Testis (tissue), 2 donors: ENCODE data around the gene MRPL20.

Experiments
- POLR2A ChIP-seq: fragments of 450-650 bp; IDR thresholded peaks from one replicate; pipeline ENCODE4 v1.6.1; 2017; ENCODE audit warnings: antibody characterized with exemption, mild to moderate bottlenecking, moderate library complexity
- TF ChIP-seq, protein P1 (sequence below), 3 experiments: fragments of 450-650 bp in 2 of 3; fragments of 200-600 bp in 1 of 3; sonication (generic) in 1 of 3; IDR thresholded peaks; one replicate each; pipeline ENCODE4 v1.5.1; 2016 to 2019; ENCODE audit warnings: antibody characterized with exemption in 3 of 3, mild to moderate bottlenecking in 2 of 3, moderate library complexity in 1 of 3

DNA sequence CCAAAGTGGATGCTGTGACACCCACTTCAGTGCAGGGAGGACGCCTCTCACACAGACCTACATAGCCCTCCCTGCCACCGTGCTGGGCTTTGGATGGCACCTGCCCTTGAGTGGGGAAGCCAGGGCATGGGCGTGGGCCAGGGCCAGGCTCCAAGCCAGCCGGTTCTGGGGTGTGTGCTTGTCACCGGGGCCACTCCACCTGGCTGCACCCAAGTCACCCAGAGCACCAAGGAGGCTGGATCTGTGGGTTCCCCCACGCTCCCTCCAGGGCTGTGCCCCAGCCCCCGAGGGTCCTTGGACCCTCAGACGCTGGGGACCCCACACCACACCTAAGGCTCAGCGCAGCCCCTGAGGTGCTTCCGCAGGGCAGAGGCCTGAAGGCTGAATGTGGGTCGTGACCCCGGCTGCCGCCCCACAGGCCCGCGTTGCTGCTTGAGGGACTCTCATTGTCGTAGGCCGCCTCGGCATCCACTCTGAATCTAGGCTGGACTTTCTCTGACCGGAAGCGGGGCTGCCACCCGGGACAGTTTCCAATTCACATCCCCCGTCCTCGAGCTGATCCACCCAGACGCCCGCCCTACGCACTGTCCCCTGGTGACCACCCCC lies 50.2 kb downstream of the MRPL20 start:
- no peak for TF ChIP-seq POLR2A
- TF ChIP-seq, protein P1, sequence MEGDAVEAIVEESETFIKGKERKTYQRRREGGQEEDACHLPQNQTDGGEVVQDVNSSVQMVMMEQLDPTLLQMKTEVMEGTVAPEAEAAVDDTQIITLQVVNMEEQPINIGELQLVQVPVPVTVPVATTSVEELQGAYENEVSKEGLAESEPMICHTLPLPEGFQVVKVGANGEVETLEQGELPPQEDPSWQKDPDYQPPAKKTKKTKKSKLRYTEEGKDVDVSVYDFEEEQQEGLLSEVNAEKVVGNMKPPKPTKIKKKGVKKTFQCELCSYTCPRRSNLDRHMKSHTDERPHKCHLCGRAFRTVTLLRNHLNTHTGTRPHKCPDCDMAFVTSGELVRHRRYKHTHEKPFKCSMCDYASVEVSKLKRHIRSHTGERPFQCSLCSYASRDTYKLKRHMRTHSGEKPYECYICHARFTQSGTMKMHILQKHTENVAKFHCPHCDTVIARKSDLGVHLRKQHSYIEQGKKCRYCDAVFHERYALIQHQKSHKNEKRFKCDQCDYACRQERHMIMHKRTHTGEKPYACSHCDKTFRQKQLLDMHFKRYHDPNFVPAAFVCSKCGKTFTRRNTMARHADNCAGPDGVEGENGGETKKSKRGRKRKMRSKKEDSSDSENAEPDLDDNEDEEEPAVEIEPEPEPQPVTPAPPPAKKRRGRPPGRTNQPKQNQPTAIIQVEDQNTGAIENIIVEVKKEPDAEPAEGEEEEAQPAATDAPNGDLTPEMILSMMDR (IDR thresholded peaks at IDR 0.05), result no peak
